Measurements from ENCODE around the gene SAPCD1.

The SAPCD1 gene

DNA sequence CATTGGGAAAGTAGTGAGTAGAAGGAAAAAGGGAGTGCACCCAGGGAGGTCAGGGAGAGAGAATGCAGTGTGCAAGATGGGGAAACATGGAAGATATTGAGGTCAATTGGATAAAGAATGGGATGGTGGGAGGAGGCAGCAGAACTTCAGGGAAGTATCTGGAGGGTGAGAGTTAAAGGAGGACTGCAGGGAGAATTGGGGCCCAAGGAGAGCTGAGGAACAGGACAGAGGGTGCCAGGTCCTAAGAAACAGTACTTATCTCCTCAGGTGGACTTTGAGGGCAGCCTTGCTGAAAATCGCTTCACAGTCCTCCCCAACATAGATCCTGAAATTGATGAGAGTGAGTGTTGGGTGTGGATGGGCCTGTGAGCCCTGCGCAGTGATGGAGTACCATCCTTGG lies 4.2 kb upstream of the SAPCD1 start:
- no peak for DNase-seq

- no peak for DNase-seq
These were observed 1.7 kb upstream of the SAPCD1 start for GRCh38 chr6:31760790-31761189.

DNA sequence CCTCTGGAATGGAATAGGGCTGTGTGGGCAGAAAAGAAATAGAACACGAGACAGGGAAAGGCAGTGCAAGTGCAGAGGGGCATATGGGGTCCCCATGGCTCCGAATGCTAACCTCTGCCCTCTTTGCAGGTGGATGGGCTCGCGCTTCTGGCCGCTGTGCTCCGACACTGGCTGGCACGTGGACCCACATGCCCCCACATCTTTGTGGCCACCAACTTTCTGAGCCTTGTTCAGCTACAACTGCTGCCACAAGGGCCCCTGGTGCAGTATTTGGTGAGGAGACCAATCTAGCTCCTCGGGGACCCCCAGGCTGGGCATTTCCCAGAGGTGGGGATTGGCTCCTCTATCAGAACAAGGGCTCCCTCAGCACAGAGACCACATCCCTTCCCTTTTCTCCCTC lies 1.1 kb upstream of the SAPCD1 start:
- no peak for DNase-seq

DNA sequence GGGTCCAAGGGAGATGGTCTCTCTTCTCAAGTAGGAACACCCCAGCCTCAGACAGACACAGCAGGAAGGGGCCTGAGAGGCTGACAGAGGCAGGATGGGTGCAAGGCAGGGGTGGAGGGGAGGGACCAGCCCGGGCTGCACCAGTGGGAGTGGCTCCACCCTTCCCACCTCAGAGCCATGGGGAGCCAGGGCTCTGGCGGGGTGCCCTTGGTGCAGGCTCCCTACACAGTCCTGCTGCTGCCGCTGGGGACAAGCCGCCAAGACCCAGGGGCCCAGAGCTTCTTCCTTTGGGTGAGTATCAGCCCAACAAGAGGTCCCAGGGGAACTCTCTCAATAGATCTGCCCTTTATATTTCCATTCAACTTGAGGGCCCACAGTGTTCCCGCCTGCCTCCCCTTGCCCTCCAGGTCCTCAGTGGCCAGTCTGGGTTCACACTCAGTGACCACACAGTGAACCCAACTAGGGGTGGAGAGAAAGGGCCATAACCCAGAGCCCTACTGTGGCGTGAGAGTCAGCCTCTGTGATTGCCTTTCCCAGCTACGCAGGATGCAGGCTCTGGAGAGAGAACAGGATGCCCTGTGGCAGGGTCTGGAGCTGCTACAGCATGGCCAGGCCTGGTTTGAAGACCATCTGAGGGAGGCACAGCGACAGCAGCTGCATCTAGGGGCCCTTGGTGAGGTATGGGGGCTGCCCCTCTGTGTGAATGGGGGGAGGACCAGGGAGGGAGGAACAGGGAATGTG lies 592 bp downstream of the SAPCD1 start:
- DNase-seq, result no peak

GRCh38 chr6:31763619-31763940 lies 1.1 kb downstream of the SAPCD1 start:
- DNase-seq, result no peak

DNA sequence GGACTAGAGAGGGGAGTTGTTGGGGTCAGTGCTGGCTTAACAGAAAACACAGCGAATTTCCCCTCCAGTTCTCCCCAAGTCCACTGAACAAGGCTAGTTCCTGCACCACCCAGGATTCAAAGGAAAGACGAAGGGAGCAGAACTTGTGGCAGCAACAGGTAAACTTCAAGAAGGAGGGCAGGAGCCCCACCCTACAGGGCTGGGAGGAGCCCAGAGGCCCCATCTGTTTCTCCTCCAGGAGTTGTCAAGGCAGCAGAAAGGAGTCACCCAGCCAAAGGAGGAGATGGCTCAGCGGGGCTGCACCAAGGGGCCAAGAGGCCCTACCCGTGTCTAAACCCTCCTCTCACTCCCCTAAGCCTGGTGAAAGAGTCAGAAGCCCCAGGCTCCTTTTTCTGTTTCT lies 1.7 kb downstream of the SAPCD1 start:
- no peak for DNase-seq

DNA sequence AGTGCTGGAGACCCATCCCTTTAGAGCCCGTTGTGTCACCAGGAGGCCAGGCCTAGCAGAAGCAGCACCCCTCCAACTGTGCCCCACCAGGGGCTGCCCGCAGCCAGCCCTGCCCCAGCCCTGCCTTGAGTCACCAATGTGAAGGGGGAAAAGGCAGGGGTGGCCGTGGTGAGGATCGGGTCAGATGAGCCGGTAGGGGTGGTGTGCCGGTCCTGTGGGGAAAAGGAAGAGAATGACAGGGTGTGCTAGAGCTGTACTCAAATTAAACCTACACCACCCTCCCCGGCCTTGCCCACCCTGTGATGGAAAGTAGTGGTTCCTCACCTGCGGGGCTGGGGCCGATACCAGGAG lies 3.1 kb downstream of the SAPCD1 start:
- no peak for DNase-seq

DNA sequence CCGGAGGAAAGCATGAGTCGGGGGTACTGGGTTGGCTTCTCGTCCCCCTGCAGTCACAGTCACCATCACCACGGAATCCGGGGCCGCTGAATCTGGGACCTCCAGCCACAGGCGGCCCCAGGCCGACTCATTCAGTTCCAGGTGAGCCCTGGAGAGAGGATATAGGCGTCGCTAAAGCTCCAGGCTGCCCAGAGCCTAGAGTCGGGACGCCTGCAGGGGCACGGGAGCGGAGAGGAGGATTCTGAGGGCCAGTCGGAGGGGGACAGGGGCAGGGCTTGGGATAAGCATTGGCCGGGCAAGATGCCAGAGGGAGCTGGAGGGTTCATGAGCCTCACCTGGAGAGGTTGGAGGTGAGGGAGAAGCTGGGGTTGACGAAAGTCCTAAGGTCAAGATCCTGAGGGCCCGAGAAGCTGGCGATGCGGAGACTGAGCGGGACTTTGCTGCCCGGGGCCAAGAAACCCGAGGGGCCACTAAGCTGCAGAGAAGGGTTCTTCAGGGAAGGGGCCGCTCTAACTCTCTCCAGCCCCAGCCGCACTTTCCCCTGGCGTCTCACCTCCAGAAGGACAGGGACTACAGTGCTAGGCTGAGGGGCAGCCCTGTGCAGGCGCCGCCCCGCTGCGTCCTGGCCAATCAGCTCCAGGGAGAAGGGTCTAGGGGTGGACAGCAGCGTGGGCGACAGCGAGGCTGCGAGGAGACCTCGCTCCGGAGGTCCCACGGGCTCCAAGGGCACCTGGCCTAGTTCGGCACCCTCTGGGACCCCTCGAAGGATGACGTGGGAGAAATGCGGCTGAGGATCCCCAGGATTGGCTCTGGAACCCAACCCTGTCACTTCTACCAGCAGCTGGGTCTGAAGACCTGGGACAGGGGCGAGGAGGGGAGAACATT lies 3.7 kb downstream of the SAPCD1 start:
- no peak for DNase-seq

GRCh38 chr6:31767096-31767645 lies 4.7 kb downstream of the SAPCD1 start:
- no peak for DNase-seq

- DNase-seq, result no peak
These were observed 6.2 kb downstream of the SAPCD1 start for GRCh38 chr6:31768363-31769257.

- no peak for DNase-seq
These were observed 7.4 kb downstream of the SAPCD1 start for GRCh38 chr6:31769684-31770371.

- DNase-seq, result no peak
These were observed 8.4 kb downstream of the SAPCD1 start for GRCh38 chr6:31770860-31771259.

DNA sequence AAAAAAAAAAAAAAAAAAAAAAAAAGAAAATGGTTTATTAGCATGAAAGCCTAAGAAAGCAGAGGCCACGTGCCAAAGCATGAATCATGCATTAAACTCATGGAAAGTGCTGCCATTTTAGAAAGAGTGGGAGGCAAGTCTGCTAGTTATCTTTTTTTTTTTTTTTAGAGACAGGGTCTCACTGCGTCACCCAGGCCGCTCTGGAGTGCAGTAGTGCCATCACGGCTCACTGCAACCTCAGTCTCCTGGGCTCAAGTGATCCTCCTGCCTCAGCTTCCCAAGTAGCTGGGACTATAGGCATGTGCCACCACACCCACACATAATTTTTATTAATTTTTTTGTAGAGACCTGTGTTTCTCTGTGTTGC lies 9.5 kb downstream of the SAPCD1 start:
- no peak for DNase-seq

- DNase-seq, result no peak
These were observed 12.7 kb downstream of the SAPCD1 start for GRCh38 chr6:31775184-31775583.

DNA sequence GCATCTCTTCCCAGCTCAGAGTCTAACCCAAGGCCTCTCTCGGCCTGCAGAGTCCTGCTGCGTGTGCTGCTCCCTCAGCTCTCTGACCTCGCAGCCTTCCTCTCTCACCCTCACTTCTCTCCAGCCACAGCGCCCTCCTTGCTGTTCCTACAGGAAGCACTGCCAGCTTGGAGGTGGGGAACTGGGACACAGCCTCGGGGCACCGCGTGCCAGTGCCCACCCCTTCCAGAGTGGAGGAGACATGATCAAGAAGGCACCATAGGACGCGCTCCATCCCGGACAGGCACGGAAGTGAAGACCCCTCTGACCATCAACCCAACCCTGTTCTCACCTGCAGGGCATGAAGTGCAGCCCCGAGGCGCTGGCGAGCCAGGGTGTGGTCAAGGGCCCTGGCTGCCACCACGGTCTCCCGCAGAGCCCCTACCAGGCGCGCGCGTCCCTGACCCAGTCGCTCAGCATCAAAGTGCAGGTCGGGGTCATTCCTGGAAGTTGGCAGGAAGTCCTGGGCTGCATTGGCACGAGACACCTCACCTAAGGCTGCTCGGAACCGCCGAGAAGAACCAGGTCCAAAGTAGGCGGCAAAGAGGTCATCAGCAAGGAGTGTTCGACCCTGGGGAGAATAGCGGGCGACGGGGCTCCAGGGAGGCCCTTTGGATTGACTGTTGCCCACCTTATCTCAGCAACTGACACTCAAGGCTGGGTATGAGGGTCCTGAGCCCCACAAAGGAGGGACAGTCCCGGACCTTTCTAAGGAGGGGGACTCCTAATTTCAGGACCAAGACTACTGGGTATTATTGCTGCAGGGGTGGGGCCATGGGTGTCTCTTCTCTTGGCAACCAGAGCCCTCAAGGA lies 13.4 kb downstream of the SAPCD1 start:
- no peak for DNase-seq

- no peak for DNase-seq
These were observed 14.1 kb downstream of the SAPCD1 start for GRCh38 chr6:31776485-31776988.

DNA sequence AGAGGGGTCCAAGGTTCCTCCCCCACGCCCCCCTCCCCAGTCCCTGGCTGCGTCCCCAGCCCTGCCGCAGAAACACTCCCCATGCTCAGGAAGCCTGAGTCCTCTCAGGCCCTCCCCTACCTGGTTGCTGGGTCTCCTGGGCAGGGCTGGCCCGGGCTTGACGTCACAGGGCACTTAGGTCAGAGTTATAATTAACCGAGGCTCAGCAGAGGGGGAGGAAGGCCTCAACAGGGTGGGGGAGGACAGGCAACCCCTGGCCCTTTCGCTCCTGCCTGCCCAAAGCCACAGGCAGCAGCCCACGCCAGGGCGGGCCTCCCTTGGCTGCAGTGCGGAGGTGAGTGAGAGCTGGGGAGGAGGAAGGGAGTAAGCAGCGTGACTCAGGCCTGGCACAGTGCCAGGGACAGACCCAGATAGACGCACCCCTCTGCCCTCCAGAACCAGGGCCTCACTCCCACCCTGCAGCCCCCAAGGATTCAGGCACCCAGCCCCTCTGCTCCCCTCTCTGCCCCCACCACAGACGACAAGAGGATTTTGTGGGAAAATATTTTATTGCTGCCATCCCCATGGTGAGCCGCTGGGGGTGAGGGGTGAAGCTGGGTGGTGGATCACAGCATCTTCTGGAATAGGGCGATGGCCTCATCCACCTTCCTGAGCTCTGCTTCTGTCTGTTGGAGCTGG lies 14.7 kb downstream of the SAPCD1 start, which contains the start of gene VWA7:
Gene VWA7 (minus strand): TSS at position 340 of the 678 bp plus-strand sequence. CDS start 549 bp downstream, outside the sequence.
- DNase-seq, result peak; percentile 40

- DNase-seq, result no peak
These were observed 15.2 kb downstream of the SAPCD1 start for GRCh38 chr6:31777667-31778050.

DNA sequence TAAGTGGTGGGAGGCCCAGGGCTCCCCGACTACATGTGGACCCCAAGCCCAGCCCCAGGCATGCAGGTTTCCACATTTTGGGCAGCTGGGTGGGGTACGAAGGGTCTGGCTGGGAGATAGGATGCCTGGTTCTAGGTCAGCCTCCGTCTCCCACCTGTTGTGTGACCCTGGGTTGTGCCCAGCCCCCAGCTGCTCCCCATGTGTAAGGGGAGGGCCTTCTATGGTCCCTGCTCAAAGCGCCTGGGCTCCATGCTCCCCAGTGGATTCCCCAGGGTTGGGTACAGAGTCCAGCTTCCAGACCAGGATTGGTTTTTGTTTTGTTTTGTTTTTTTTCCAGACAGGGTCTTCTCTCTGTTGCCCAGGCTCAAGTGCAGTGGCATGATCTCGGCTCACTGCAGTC lies 15.7 kb downstream of the SAPCD1 start:
- DNase-seq, result no peak

DNA sequence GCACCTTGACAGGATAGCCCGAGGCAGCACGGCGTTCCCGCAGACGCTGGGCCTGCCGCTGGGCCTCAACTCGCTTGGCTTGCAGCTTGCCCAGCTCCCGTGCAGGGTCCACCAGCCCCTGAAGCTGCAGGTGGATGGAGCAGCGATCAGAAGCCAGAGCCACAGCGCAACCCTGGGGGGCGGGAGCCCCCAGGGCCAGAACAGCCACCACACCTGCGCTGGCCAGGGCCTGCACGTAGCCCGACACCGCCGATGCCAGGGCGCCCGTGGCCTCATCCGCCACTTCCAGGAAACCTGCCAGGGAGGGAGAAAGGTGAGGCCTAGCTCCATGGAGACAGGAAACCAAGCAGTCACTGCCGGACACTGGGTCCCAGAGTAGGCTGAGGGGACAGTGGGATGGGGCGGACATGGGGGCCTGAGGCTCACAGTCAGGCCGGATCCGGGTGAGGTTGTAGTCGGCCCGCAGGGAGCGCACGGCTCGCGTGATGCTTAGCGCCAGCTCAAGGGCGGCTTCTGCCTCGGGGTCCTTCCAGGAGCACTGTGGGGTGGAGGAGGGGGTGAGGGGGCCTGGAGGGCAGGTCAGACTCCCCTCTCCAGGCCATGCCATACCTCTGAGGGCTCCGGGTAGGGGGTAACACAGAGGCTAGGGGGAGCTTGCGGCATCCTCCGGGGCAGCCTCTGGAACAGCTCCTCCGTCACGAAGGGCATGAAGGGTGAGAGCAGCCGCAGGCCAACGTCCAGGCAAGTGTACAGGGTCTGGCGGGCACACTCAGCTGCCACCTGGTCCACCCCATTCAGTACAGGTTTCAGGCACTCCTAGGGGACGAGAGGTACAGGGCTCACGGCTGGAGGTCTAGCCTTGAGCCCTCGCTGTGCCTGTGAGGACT lies 16.8 kb downstream of the SAPCD1 start:
- no peak for DNase-seq
